ENCODE measurements around the gene C22orf39.

DNA sequence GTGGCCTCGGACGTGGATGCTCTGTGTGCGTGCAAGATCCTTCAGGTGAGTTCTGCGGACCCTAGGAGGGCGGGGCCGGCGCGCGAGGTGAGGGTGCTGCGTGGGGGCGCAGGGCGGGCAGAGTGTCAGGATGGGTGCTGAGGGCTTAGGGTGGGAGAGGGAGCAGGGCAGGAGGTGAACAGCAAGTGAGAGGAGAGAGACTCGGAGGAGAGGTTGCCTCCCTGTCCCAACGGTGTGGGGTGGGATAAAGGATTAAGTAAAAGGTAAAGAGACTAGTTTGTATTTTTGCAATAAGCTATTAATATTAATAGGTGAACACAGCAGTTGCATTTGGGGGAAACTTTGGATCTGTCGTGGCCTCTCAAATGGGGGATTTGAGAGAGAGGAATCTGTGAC, 32.7 kb upstream of the C22orf39 start:
- TF ChIP-seq, protein P1, sequence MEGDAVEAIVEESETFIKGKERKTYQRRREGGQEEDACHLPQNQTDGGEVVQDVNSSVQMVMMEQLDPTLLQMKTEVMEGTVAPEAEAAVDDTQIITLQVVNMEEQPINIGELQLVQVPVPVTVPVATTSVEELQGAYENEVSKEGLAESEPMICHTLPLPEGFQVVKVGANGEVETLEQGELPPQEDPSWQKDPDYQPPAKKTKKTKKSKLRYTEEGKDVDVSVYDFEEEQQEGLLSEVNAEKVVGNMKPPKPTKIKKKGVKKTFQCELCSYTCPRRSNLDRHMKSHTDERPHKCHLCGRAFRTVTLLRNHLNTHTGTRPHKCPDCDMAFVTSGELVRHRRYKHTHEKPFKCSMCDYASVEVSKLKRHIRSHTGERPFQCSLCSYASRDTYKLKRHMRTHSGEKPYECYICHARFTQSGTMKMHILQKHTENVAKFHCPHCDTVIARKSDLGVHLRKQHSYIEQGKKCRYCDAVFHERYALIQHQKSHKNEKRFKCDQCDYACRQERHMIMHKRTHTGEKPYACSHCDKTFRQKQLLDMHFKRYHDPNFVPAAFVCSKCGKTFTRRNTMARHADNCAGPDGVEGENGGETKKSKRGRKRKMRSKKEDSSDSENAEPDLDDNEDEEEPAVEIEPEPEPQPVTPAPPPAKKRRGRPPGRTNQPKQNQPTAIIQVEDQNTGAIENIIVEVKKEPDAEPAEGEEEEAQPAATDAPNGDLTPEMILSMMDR (IDR thresholded peaks at IDR 0.05): no peak
- TF ChIP-seq POLR2A (IDR thresholded peaks at IDR 0.05): no peak

Data from thyroid gland (tissue), 4 donors.